Epithelial cell of proximal tubule (primary cell): ENCODE data around the gene BORCS8. TPM values are rescaled to one million over a fixed set of nuclear protein-coding genes. Genes with fewer than 3 reads are reported as not detected.

ENCODE experiments used
- DNase-seq: peaks from one replicate; pipeline ENCODE4 v3.0.0-alpha.2; 2011; ENCODE audit warnings: low read depth
- H3K4me3 ChIP-seq: 2 replicates; pipeline ENCODE4 v1.5.1; 2011; ENCODE audit warnings: low read depth, mild to moderate bottlenecking, low read length
- CTCF ChIP-seq: conservative IDR thresholded peaks from 2 replicates; pipeline ENCODE4 v1.5.1; 2012; ENCODE audit warnings: low read depth, mild to moderate bottlenecking, low read length
- total RNA-seq: library from RNA; depleted of rRNA; stranded (reverse); fragments of >200 nt; gene quantifications from 2 replicates; pipeline ENCODE4 v1.2.3, GENCODE V29; 2015

The BORCS8 gene
- total RNA-seq, 1 donor from 2014 or later, result 27.4 TPM

DNA sequence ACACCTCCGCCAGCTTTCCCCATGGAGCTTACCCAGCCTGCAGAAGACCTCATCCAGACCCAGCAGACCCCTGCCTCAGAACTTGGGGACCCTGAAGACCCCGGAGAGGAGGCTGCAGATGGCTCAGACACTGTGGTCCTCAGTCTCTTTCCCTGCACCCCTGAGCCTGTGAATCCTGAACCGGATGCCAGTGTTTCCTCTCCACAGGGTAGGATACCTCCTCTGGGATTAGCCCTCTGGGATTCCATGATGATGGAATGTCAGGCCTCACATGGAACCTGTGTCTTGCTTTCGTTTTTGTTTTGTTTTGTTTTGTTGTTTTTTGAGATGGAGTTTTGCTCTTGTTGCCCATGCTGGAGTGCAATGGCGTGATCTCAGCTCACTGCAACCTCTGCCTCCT is 2.0 kb upstream of the BORCS8 start:
- TF ChIP-seq CTCF, result no peak
- H3K4me3 ChIP-seq, result peak overlapping the region; percentile 100
- DNase-seq, result no peak

GRCh38 chr19:19192910-19193423 is 1.0 kb upstream of the BORCS8 start:
- H3K4me3 ChIP-seq, result peak overlapping the region; percentile 100
- no peak for TF ChIP-seq CTCF
- DNase-seq, result no peak

DNA sequence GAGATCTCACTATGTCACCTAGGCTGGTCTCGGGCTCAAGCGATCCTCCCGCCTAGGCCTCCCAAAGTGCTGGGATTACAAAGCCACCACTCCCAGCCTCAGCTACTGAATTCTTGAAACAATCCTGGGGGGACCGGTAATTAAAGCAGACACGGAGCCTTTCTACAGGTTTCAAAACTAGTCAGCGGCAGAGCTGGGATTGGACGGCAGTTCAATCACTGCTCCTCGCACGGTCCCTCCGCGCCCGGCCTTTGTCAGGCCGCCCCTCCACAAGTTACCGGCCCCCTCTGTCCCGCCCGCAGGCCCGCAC is 229 bp downstream of the BORCS8 start:
- no peak for TF ChIP-seq CTCF
- peak overlapping the region; percentile 100 for H3K4me3 ChIP-seq
- DNase-seq, result no peak

- no peak for TF ChIP-seq CTCF
- H3K4me3 ChIP-seq, result no peak overlapping the region
- no peak for DNase-seq
Observed at GRCh38 chr19:19186742-19187141, 5.2 kb downstream of the BORCS8 start.

DNA sequence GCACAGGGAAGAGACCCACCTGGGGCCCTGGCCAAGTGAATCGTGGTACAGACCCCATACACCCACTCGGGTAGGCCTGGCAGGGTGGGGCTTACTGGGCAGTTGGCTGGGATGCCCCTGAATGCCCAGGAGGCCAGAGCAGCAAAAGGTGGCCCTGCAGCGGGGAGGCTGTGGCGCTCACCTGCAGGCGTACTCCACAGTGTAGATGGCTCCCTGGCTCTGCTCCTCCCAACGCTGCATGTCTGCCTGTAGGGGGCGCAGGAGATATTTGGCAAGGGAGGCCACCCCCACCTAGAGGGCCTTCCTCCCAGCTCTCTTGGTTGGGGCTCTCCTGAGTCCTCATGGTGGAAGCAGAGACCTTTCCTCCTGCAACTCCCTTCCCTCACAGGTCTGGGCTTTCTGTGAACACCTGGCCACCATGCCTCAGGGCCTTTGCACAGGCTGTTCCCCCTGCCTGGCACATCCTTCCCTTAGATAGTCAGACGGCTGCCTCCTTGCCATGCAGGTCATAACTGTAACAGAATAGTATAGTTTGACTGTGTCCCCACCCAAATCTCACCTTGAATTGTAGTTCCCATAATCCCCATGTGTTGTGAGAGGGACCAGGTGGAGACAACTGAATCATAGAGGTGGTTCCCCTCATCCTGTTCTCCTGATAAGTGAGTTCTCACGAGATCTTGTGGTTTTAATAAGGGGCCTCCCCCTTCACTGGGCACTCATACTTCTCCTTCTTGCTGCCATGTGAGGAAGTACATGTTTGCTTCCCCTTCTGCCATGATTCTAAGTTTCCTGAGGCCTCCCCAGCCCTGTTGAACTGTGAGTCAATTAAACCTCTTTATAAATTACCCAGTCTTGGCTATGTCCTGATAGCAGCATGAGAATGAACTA is 5.9 kb downstream of the BORCS8 start:
- no peak overlapping the region for H3K4me3 ChIP-seq
- TF ChIP-seq CTCF, result peak; percentile 74
- DNase-seq, result no peak

GRCh38 chr19:19181488-19181998 is 10.4 kb downstream of the BORCS8 start:
- no peak overlapping the region for H3K4me3 ChIP-seq
- no peak for TF ChIP-seq CTCF
- no peak for DNase-seq
